Stomach (tissue), 4 donors: Measurements from ENCODE around the gene SLC25A33.

Source experiments
- POLR2A ChIP-seq, 4 donors: fragments of 450-650 bp; IDR thresholded peaks; one replicate each; pipeline ENCODE4 v1.6.1; 2016; ENCODE audit warnings: antibody characterized with exemption in 4 of 4, control low read depth in 2 of 4, mild to moderate bottlenecking in 1 of 4, moderate library complexity in 1 of 4
- TF ChIP-seq, protein P1 (sequence below), 7 experiments: fragments of 450-650 bp in 4 of 7; fragments of 200-600 bp in 3 of 7; sonication (generic) in 3 of 7; IDR thresholded peaks; one replicate each; pipeline ENCODE4 v1.5.1; 2016 to 2019; ENCODE audit warnings: antibody characterized with exemption in 7 of 7, control low read depth in 2 of 7, mild to moderate bottlenecking in 1 of 7

DNA sequence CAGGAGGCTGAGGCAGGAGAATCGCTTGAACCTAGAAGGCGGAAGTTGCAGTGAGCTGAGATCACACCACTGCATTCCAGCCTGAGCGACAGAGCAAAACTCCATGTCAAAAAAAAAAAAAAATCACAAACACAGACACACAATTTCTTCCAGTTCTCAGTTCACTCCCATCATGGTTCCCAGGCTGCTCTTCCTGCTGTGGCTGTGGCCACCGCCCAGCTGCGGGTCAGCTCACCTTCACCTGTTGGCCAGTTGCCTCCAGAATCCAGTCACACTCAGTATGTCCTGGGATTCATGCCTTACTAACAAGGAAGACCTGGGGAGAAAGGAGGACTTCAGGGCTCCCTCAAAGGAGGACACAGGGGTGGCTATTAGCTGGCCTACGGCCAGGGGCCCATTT, 45.9 kb upstream of the SLC25A33 start:
- TF ChIP-seq, protein P1, sequence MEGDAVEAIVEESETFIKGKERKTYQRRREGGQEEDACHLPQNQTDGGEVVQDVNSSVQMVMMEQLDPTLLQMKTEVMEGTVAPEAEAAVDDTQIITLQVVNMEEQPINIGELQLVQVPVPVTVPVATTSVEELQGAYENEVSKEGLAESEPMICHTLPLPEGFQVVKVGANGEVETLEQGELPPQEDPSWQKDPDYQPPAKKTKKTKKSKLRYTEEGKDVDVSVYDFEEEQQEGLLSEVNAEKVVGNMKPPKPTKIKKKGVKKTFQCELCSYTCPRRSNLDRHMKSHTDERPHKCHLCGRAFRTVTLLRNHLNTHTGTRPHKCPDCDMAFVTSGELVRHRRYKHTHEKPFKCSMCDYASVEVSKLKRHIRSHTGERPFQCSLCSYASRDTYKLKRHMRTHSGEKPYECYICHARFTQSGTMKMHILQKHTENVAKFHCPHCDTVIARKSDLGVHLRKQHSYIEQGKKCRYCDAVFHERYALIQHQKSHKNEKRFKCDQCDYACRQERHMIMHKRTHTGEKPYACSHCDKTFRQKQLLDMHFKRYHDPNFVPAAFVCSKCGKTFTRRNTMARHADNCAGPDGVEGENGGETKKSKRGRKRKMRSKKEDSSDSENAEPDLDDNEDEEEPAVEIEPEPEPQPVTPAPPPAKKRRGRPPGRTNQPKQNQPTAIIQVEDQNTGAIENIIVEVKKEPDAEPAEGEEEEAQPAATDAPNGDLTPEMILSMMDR (IDR thresholded peaks at IDR 0.05), result no peak
- no peak for TF ChIP-seq POLR2A (IDR thresholded peaks at IDR 0.05)
